CD14-positive monocyte (primary cell): ENCODE data around the gene TOGARAM1. TPM values are rescaled to one million over a fixed set of nuclear protein-coding genes. Genes with fewer than 3 reads are reported as not detected.

ENCODE experiments used
- DNase-seq, 3 donors: peaks; one replicate each; pipeline ENCODE4 v3.0.0-alpha.2; 2011 to 2022
- H2AFZ ChIP-seq: 2 replicates; pipeline ENCODE4 v1.6.0; 2012; ENCODE audit warnings: mild to moderate bottlenecking, low read depth, low read length, inconsistent platforms; ENCODE audit not compliant: insufficient read depth, poor library complexity, severe bottlenecking
- H3K27ac ChIP-seq, 2 donors: 1 replicate in 1 of 2; 2 replicates in 1 of 2; pipeline ENCODE4 v1.5.1; 2012 to 2013; ENCODE audit warnings: low read length in 2 of 2, control low read depth in 1 of 2, inconsistent platforms in 1 of 2, low read depth in 1 of 2, mild to moderate bottlenecking in 1 of 2
- H3K27me3 ChIP-seq, 2 donors: one replicate each; pipeline versions ENCODE4 v1.6.0 to v1.6.1; 2011 to 2013; ENCODE audit warnings: low read length in 2 of 2; ENCODE audit not compliant: control insufficient read depth in 2 of 2, insufficient read depth in 2 of 2
- H3K36me3 ChIP-seq, 2 donors: replicated peaks in 1 of 2; 1 replicate in 1 of 2; 2 replicates in 1 of 2; pipeline versions ENCODE4 v1.5.1 to v1.6.1; 2012 to 2013; ENCODE audit warnings: low read length in 2 of 2, control low read depth in 1 of 2, inconsistent platforms in 1 of 2, mild to moderate bottlenecking in 1 of 2; ENCODE audit not compliant: insufficient read depth in 2 of 2, control insufficient read depth in 1 of 2
- H3K4me1 ChIP-seq, 2 donors: 1 replicate in 1 of 2; 2 replicates in 1 of 2; pipeline versions ENCODE4 v1.5.1 to v1.6.1; 2012 to 2013; ENCODE audit warnings: low read length in 2 of 2, control low read depth in 1 of 2, inconsistent platforms in 1 of 2, mild to moderate bottlenecking in 1 of 2, moderate library complexity in 1 of 2; ENCODE audit not compliant: insufficient read depth in 2 of 2, control insufficient read depth in 1 of 2
- H3K4me2 ChIP-seq: replicated peaks from 2 replicates; pipeline ENCODE3; 2012; ENCODE audit warnings: low read length, moderate library complexity, mild to moderate bottlenecking; ENCODE audit not compliant: poor library complexity, severe bottlenecking; ENCODE audit errors: extremely low read depth
- H3K4me3 ChIP-seq, 3 experiments: fragments of 200-600 bp in 1 of 3; sonication (generic) in 1 of 3; replicated peaks in 1 of 3; 1 replicate in 2 of 3; 2 replicates in 1 of 3; pipeline ENCODE4 v1.5.1; 2011 to 2013; ENCODE audit warnings: low read length in 3 of 3, mild to moderate bottlenecking in 3 of 3, control low read depth in 2 of 3, low read depth in 2 of 3, inconsistent platforms in 1 of 3, moderate library complexity in 1 of 3
- H3K79me2 ChIP-seq: 2 replicates; pipeline ENCODE4 v1.6.0; 2012; ENCODE audit warnings: mild to moderate bottlenecking, control low read depth, inconsistent platforms, low read length, moderate library complexity; ENCODE audit not compliant: insufficient read depth
- H3K9ac ChIP-seq: 2 replicates; pipeline ENCODE4 v1.6.0; 2017; ENCODE audit warnings: low read length, mild to moderate bottlenecking; ENCODE audit not compliant: insufficient read depth, poor library complexity, severe bottlenecking
- H3K9me3 ChIP-seq, 2 donors: replicated peaks in 1 of 2; 1 replicate in 1 of 2; 2 replicates in 1 of 2; pipeline versions ENCODE4 v1.5.1 to v1.6.1; 2012 to 2013; ENCODE audit warnings: low read length in 2 of 2, control low read depth in 1 of 2; ENCODE audit not compliant: control insufficient read depth in 1 of 2, insufficient read depth in 1 of 2
- H4K20me1 ChIP-seq: 2 replicates; pipeline ENCODE4 v1.6.0; 2012; ENCODE audit warnings: mild to moderate bottlenecking, low read length, control low read depth, moderate library complexity; ENCODE audit not compliant: insufficient read depth
- H3K27ac Mint-ChIP-seq, 7 donors: one replicate each; pipeline ENCODE4 v1.8.0; 2020; ENCODE audit warnings: mild to moderate bottlenecking in 7 of 7, mixed read lengths in 7 of 7, moderate library complexity in 6 of 7, inconsistent platforms in 2 of 7
- H3K27me3 Mint-ChIP-seq, 3 donors: one replicate each; pipeline ENCODE4 v1.8.0; 2021 to 2022; ENCODE audit warnings: low read depth in 3 of 3, mild to moderate bottlenecking in 3 of 3, mixed read lengths in 3 of 3, moderate library complexity in 3 of 3, inconsistent platforms in 1 of 3
- H3K36me3 Mint-ChIP-seq, 2 donors: one replicate each; pipeline ENCODE4 v1.8.0; 2020; ENCODE audit warnings: mixed read lengths in 2 of 2, inconsistent platforms in 1 of 2, mild to moderate bottlenecking in 1 of 2
- H3K4me1 Mint-ChIP-seq: one replicate; pipeline ENCODE4 v1.8.0; 2020; ENCODE audit warnings: mild to moderate bottlenecking, mixed read lengths
- H3K4me3 Mint-ChIP-seq, 2 donors: one replicate each; pipeline ENCODE4 v1.8.0; 2020; ENCODE audit warnings: mild to moderate bottlenecking in 2 of 2, mixed read lengths in 2 of 2, moderate library complexity in 1 of 2
- H3K9me3 Mint-ChIP-seq, 7 donors: one replicate each; pipeline ENCODE4 v1.8.0; 2020 to 2022; ENCODE audit warnings: mixed read lengths in 7 of 7, mild to moderate bottlenecking in 6 of 7, moderate library complexity in 6 of 7, inconsistent platforms in 2 of 7
- WGBS: methylation state at CpG from one replicate; pipeline ENCODE4 v1.1.5; 2013; ENCODE audit warnings: missing lambda C conversion rate; ENCODE audit not compliant: insufficient coverage; 5-methylcytosine and 5-hydroxymethylcytosine counted together
- intact Hi-C, 2 donors: fragments of 100-400 bp; cut with micrococcal nuclease; formaldehyde crosslinking; loops; one replicate each; pipeline versions ENCODE4 v1.15.0 to v1.15.1; 2023
- polyA plus RNA-seq, 3 donors: library from polyadenylated mRNA; depleted of rRNA in 1 of 3; unstranded in 2 of 3; stranded (reverse) in 1 of 3; fragments of 300-500 nt in 2 of 3; fragments of >200 nt in 1 of 3; fragmentation: Illumina TruSeq in 2 of 3; gene quantifications; 1 replicate in 2 of 3; 2 replicates in 1 of 3; pipeline ENCODE4 v1.2.3, GENCODE V29; 2012 to 2021
- TF ChIP-seq, protein P1 (sequence below): fragments of 200-600 bp; IDR thresholded peaks from one replicate; pipeline ENCODE4 v1.8.0; 2022; ENCODE audit warnings: antibody characterized with exemption, mild to moderate bottlenecking

TOGARAM1 gene
- polyA plus RNA-seq, 3 donors: 2.6 to 3.8 (median 3.4) TPM

DNA sequence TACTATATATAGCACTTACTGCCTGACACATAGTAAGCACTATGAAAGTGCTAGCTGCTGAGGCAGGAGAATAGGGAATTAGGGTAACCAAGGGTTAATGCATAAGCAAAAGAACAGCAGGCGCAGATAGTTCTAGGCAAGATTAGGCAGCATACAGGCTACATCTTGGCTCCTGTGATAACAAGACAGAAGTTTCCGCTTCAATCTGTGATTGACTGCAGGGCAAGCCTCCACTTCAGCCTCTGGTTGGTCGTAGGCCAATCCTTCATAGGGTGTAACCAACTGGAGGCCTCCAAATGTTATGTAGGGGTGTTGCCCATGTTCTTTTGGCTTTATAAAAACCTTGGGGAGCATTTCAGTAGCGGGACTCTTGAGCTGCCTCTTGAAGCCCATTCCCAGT lies 47.1 kb upstream of the TOGARAM1 start:
- Histone ChIP-seq H3K27ac (no peak overlapping the region), H3K4me2 (no peak overlapping the region), H3K4me3 (no peak overlapping the region), H3K9me3 (peaks cover 9 to 27% of the 10 kb centered on the region in 2 donors), H3K27me3 (peaks cover 37 to 38% of the 10 kb centered on the region in 2 donors), H3K36me3 (no peaks in the 10 kb centered on the region), H3K4me1 (peaks cover 0 to 7% of the 10 kb centered on the region in 2 donors), H2AFZ (no peak overlapping the region), H3K79me2 (no peaks in the 10 kb centered on the region), H3K9ac (no peak overlapping the region), H4K20me1 (no peaks in the 10 kb centered on the region)
- Mint-ChIP-seq H3K9me3 (peaks cover 6 to 18% (median 13%) of the 10 kb centered on the region in 7 donors), H3K36me3 (peaks cover 5 to 12% of the 10 kb centered on the region in 2 donors), H3K27me3 (peaks cover 24 to 38% (median 34%) of the 10 kb centered on the region in 3 donors), H3K4me1 (peaks cover 7% of the 10 kb centered on the region), H3K27ac (no peak overlapping the region), H3K4me3 (no peak overlapping the region)
- no peak for DNase-seq
- TF ChIP-seq, protein P1, sequence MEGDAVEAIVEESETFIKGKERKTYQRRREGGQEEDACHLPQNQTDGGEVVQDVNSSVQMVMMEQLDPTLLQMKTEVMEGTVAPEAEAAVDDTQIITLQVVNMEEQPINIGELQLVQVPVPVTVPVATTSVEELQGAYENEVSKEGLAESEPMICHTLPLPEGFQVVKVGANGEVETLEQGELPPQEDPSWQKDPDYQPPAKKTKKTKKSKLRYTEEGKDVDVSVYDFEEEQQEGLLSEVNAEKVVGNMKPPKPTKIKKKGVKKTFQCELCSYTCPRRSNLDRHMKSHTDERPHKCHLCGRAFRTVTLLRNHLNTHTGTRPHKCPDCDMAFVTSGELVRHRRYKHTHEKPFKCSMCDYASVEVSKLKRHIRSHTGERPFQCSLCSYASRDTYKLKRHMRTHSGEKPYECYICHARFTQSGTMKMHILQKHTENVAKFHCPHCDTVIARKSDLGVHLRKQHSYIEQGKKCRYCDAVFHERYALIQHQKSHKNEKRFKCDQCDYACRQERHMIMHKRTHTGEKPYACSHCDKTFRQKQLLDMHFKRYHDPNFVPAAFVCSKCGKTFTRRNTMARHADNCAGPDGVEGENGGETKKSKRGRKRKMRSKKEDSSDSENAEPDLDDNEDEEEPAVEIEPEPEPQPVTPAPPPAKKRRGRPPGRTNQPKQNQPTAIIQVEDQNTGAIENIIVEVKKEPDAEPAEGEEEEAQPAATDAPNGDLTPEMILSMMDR: no peak
- intact Hi-C loops: no loop called here
- 85% methylated on average over 3 of the region's 4 CpGs for WGBS

DNA sequence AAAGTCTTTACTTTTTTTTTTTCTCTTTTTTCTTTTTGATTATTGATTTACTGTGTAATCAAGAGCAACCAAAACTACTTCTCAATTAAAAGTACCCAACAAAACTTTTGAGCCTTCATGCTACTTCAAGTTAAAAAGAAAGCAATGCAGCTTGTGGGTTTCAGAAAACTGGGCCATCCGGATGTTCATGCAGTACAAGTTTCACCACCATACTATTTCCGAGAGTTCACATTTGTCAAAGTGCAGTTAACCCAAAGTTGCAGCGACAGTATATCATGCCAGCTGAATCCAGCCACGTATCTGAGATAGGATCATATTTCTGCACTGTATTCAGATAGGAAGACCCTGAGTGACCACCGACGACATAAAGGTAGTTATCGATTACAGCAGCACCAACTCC lies 33.2 kb upstream of the TOGARAM1 start:
- H3K4me1 Mint-ChIP-seq: no peaks in the 10 kb centered on the region
- Histone ChIP-seq H3K9me3 (no peaks in the 10 kb centered on the region), H3K9ac (no peak overlapping the region), H3K4me1 (no peaks in the 10 kb centered on the region), H2AFZ (no peak overlapping the region), H3K79me2 (no peaks in the 10 kb centered on the region), H3K27me3 (no peaks in the 10 kb centered on the region), H3K4me2 (no peak overlapping the region), H4K20me1 (peaks cover 6% of the 10 kb centered on the region), H3K27ac (no peak overlapping the region), H3K4me3 (no peak overlapping the region), H3K36me3 (peaks cover 4 to 23% of the 10 kb centered on the region in 2 donors)
- intact Hi-C loops: no loop called here
- WGBS: 100% methylated on average over 2 of the region's 7 CpGs
- H3K9me3 Mint-ChIP-seq: no peaks in the 10 kb centered on the region
- H3K36me3 Mint-ChIP-seq: peaks cover 17% of the 10 kb centered on the region in 2 donors
- H3K27me3 Mint-ChIP-seq: no peaks in the 10 kb centered on the region
- no peak overlapping the region for H3K27ac Mint-ChIP-seq
- no peak overlapping the region for H3K4me3 Mint-ChIP-seq
- no peak for DNase-seq
- TF ChIP-seq, protein P1: no peak
